ENCODE data around the gene CNTNAP5.

Gene CNTNAP5

DNA sequence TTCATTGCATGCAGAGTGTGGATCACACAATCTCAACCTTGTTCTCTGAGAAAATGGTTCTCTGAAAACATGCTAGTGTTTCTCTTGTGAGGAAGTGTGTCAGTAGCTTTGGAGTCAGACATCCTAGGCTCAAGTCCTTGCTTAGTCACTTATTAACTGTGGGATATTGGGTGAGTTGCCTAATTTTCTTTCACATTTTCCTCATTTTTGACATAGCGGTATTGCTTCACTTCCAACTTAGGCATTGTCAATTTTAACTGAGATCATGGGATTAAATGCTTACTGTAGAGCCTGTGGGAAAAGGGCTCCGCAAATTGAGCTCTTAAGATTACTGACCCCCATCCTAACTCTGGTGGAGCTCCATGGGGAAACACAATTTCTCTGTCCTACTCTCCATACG is 622.2 kb downstream of the CNTNAP5 start:
- DNase-seq, result no peak

DNA sequence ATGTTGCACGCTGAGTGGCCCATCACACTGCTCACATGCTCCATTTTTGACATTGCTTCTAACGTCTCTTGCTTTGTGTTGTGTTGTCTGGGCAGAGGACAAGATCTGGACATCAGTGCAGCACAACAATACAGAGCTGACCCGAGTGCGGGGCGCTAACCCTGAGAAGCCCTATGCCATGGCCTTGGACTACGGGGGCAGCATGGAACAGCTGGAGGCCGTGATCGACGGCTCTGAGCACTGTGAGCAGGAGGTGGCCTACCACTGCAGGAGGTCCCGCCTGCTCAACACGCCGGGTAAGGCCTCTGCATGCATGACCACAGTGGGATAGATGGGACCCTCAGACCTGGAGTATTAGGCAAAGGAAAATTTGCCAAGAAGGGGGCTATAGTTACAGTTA is 622.6 kb downstream of the CNTNAP5 start:
- no peak for DNase-seq

DNA sequence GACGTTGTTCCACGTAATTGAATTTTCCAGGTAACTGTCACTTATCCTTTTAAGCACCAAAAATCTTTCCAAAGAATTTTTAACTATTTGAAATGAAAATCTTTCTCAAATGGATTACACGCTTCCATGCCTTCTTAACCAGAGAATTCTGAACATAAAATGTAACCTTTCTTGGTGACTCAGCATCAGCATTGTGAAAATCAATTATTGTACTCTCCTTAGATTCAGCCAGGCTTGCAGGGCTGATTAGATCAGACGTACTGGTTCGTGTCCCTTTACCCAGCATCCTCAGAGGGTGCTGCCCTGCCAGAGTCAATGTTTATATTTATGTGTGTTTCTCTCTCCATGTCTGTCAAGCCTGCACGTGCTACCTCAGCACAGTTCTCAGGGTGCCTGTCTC is 623.9 kb downstream of the CNTNAP5 start:
- DNase-seq, result no peak

DNA sequence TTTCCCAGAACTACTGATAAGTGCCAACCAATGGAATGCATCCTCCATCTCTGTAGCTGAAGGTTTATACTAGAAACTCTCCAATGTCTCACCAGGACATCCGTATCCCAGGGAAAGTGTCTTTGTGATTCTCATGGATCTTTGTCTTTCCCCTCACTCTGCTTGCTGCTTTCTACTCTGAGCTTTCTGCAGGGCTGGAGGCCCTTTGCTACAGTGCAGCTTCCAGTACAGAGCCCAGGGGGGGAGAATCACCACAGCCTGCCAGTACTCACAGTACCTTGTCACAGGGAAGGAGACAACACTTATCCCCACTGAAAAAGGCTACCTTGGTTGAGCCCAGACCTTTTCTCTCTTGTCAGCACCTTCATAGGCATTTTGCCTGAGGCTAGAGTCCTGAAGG is 627.0 kb downstream of the CNTNAP5 start:
- DNase-seq, result no peak

DNA sequence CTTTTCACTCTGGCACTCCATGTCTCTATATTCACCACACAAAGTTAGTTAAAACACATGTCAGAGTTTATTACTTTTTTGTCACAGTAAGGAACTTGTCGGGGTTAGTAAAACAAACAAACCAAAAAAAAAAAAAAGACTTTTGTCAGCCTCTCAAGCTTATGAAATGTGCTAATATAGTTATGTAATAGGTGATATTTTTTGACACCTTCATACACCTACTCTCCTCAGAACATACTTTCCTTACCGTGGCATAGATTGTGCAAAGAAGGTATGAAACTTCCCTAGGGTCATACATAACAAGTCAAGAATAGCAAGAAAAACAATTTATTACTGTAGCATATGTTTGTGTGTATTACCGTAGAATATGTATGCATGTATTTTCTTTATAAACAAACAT is 633.3 kb downstream of the CNTNAP5 start:
- DNase-seq, result no peak

DNA sequence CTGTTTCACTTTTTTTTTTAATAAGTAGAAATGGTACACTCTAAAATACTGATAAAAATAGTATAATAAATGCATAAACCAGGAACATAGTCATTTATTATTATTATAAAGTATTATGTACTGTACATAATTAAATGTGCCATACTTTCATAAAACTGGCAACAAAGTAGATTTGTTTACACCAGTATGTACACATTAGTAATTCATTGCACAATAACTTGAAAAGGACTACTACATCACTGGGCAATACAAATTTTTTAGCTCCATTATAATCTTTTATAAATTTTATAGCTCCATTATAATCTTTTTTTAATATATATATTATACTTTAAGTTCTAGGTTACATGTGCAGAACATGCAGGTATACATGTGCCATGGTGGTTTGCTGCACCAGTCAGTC is 636.5 kb downstream of the CNTNAP5 start:
- DNase-seq, result no peak

DNA sequence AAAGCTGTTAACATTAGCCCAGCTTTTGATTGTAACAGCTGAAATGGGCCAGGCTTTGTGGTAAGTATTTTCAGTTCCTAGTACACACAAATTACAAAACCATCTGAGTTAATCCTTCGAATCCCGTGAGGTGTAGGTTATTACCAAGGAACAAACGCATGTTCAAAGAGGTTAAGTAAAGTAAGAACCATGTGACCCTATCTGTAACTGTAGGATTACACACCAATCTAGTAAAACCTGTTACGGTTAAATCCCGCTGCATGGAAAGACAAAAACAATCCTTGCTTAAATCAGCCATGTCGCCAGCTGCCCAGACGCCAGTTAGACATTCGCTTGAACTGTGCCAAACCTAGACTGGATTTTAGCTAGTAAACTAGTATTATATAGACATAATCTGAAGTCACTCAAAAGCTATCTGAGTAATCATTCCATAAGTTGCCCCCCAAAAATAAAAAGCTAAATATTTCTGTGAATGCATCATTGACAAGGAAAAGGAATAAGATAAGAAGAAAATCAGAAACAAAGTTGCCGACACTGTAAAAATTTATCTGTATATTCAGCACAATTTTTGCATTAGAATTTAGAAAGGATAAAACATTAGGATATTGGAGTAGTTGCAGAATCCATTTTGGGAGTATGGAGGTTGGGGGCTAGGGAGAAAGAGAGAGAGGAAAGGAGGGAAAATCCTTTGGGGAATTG is 638.0 kb downstream of the CNTNAP5 start:
- DNase-seq, result no peak

DNA sequence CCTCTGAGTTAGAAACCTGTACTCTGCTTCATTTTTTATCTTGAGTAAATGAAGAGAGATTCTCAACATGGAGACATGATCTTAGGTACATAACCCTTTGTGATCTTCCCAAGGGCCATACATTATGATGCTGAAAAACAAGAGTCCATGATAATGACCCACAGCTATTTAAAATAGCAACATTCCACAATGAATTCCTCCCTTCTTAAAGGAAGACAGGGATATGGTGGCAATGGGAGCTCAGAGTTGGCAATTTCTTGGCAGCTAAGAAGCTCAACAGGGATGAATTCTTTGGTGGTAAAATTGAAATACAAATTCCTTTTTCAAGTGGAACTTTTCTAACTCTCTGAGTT is 638.5 kb downstream of the CNTNAP5 start:
- DNase-seq, result no peak

DNA sequence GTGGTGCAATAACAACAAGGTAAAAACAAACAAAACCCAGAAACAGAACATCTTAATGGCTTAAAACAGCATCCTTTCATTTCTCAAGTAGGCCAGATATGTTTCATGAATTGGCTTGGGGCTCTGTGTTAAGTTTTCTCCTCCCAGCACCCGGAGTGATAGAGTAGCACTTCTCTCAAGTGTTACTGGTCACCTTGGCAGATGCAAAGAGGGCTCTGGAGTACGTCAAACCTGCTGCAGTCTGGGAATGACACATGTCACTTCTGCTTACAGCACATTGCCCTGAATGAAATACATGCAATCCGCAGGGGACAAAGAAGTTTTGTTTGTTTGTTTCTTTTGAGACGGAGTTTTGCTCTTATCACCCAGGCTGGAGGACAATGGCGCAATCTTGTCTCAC is 639.3 kb downstream of the CNTNAP5 start:
- DNase-seq, result no peak

DNA sequence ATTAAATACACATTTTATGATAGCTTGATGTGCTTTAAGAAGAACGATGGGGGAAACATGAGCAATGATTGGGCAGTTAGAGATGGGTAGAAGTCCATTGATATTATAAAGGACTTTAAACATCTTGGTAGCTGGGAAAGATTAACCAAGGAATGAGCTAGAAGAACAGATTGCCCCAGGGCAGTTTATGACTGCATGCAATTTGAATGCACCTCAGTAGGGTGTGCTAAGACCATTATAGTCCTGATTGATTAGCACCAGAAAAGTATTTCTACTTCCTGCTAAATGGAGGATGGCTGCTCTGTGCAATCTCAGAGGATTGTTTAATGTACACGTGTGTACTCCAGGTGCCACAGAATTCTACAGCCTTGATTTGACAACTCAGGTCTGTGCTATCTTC is 641.9 kb downstream of the CNTNAP5 start:
- no peak for DNase-seq

DNA sequence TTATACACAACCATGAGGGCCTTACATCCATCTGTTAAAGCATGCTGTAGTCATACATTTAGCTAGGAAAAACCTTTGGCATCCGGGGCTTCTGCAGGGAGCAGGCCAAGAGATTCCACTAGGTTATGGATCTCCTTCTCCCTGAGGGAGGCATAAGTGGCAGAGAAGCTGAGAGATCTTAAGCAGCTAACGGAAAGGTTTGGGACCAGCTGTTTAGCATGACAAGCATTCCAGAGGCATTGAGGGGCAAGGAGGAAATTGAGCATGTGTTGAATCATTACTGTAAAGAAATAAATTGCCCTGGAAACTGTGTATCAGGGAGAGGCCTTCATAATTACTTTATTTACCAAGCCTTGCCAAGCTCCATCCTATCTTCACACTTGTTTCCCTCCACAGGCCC is 643.1 kb downstream of the CNTNAP5 start:
- DNase-seq, result no peak

DNA sequence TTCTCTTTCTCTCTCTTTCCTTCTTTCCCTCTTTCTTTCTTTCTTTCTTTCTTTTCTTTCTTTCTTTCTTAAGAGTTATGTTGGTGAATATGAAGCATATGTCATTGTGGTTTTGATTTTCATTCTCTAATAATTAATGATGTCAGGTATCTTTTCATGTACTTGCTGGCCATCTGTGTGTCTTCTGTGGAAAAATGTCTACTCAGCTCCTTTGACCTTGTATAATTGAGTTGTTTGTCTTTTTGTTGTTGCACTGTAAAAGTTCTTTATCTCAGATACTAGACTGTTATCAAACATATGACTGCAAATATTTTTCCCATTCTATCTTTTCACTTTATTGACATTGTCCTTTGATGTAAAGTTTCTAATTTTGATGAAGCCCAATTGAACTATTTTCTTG is 645.1 kb downstream of the CNTNAP5 start:
- DNase-seq, result no peak

DNA sequence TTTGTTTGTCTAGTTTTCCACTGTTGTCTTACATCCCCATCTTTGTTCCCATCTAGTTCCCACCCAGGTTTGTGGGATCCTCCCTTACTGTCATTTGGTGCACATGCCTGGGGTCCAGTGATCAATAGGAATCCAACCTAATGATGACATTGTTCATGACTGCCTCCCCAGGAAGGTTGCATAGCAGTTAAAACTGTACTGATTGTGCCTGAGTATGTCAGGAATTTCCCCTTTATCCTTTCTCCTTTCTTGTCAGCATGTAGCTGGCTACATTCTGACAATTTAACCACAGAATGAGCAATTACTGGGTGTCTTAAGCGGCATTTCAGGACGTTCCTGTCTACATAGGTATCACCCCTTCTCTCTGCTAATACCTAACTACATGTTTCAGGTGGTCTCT is 653.0 kb downstream of the CNTNAP5 start:
- no peak for DNase-seq

DNA sequence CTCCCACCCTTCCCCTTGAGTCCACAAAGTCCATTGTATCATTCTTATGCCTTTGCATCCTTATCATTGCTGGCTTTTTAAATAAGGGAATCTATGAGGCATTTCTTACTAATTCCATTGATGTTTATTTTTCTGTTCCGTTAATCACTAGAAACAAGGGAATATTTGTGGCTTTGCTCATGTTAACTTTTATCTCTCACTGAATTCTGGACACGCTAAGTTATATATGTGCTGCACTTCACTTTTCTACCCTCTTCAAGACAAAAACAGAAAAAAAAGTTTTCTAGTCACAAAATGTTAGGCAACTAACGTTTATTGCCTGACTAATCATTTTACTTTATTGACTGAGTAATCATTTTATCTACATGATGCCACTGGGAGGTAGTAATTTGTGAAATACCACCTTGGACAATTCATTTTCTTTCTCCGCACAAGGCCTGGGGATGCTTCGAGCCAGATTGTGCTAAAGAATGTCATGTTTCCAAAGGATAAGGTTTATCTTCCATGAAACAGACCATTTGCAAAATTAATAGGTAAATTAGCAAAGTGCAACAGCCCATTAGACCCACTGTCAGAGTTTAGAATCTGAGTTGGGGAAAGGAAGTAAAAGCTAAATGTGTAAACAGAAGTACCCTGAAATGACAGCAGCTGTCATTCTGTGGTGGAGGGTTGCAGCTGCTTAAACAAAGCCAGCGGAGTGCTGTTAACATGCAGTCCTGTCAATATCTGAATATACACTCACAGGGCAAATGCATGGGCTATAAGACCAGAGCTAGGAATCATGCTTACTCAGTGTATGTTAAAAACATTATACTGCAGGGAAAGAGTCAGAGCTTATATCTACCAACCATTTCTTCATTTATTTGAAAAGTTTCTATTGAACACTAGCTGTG is 658.7 kb downstream of the CNTNAP5 start:
- no peak for DNase-seq

DNA sequence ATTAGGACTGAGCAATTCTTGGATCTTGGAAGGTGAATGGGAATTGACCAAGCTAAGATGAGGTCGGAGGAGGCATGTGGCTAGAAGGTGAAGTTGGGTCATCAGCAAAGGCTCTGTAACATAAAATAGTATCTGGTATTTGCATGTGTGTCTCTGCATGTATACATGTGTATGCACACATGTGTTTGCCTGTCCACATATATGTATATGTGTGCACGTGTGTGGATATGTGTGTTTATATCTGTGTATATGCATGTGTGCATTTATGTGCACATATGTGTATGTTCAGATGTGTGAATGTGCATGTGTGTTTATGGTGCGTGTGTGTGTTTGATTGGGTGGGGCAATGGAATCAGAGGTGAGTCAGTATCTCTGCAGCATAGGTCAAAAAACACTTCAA is 664.3 kb downstream of the CNTNAP5 start:
- DNase-seq, result no peak

DNA sequence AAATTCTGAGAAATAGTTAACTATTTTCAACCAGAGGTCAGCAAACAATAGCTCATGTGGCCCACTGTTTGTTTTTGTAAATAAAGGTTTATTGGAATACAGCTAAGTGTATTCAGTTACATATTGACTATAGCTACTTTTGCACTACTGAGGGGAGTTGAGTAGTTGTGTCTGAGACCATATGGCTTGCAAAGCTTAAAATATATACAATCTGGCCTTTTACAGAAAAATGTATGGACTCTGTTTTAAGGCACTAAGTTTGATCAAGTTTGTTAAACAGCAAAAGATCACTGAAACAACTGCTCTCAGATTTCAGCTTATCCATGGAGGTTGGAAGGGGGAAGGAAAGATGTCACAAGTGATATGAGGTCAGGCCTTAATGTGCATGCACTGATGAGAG is 667.1 kb downstream of the CNTNAP5 start:
- DNase-seq, result no peak

DNA sequence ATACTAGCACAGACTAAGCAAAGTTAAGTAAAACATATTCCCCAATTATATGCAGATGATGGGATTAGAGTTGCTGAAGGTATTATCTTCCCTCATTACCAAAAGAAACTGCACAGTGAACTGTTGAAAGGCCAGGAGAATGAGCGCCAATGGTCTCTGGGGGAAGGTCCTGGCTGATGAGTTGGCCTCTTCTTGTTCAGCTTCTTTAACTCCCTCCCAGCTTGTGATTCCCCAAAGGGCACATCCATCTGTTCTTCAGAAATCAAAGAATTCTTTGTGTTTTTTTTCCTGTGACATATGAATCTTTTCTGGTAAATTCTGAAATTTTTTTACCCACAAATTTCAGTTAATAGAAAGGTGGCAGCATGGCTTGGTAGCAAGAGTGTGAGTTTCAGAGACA is 667.6 kb downstream of the CNTNAP5 start:
- DNase-seq, result no peak

DNA sequence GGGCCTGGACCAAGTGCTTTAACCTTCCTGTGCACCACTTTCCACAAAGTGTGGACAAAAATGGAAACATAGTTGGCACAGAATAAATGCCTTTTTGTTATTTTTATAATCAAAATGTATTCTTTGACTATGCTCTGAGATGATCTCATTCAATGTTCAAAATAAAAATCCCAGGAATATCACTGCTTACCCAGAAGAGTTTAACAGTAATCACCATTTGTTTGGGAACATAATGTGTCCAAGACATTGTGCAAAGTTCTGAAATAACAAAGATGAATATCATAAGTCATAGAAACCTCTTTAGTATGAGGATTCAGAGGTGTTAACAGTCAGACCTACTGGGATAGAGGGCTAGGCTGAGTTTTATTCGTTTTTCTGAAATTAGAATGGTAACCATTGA is 668.1 kb downstream of the CNTNAP5 start:
- no peak for DNase-seq

DNA sequence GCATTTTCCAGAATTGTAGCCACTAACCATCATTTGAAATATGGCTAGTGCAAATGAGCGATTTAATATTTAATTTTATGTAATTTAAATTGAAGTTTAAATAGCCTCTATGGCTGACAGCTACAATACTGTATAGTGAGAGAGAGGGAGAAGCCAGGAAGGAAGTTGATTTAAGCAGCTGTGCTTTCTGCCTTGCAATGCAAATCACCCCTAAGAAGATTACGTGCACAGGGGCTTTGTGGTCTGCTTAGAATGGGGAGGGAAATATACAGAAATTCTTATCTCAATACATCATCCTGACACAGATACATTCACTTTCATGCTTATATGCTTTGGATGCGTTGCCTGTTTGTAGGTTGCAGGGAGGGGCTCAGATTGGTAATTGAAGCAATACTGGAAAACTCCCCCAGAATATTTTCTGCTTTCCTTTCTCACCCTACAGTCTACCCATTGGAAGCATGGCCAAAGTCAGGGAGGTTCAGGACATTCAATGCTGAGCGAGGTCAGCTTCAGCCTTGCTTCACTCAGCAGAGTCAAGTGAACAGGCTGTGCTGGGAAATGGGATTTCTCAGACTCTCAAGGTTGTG is 674.0 kb downstream of the CNTNAP5 start:
- no peak for DNase-seq

DNA sequence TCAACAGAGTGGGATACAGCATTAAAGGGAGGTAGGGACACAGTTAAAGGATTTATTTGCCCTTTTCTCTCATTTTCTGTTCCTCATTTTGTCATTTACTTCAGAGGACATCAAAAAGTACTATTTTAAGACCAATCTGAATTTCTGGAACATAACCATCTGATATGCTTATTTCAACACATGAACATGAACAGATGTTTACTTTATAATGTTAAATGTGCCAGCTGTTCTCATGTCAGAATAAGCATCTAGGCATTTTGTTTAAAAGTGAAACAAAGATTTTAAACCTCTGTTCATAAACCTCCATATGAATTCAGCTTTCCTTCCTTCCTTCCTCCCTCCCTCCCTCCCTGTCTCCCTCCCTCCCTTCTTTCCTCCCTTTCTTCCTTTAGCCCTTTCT is 677.7 kb downstream of the CNTNAP5 start:
- DNase-seq, result no peak

DNA sequence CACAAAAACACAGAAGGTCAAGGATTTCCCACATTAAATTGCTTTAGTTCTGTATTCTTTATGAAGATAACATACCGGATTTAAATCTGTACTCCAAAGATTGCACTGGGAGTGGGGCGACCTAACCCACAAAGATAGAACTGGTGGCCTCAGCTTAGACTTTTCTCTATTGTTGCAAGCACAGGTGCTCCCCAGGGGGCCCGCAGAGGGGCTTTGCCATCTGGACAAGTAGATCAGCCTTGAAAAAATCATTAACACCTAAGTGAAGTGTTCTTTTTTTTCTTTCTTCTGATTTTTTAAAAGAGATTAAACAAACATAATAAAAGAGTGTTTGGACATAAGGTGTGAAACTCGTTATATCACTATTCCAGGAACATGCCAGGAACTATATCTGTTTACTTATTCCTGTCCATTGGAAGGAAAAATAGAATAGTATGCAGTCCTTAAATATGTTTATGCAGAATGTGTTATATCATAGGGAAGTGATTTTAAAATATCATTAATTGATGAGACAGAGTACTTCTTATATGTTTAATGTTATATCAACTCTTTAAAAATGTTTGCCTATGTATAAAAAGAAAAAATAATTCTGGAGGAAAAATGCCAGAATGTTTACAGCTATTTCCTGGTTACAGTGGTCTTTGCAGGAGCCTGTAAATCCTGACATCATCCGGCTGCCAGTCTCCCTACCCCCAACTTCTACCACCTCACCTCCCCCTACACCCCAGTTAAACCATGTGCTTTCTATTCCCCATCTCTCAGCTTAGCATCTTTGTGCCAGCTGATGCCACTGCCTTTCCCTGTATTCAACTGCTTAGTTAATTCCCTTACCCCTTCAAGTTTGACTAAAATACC is 679.2 kb downstream of the CNTNAP5 start:
- DNase-seq, result no peak

DNA sequence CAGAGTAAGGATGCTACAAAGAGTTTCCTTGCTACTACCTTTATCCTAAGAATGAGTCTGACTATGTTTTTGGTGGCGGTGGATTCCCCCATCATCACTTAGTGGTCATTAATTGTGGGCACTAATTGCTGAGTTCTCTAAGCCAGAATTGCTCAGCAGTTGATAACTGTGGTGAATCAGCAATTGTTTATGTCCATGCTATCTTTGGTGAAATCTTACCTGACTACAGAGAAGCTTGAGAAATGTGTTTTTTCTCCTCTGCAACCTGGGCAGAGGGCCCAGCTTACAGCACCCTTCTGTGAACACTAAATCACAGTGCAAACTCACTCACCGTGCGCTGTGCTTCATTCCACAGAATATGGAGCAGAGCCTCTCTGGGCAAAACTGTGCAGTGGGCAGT is 683.6 kb downstream of the CNTNAP5 start:
- no peak for DNase-seq

DNA sequence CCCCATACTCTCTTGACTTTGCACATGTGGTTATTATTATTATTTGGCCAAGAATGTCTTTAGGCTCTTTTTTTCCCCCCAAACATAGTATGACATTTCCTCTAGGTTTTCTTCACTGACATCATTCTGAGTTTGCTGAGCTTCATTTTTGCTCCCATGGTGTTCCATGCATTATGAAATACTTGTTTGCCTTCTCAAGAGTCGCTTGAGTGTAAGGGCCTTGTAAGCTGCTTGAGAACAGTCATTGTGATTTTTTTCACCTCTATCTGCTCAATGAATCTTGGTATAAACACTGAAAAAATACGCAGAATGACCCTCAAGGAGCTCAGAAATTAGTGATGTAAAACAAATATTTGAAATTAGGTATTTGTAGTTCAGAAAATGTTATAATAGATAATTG is 688.9 kb downstream of the CNTNAP5 start:
- no peak for DNase-seq

Measured in CD4-positive, alpha-beta T cell treated with Interleukin-4 for 1 hour (primary cell).